ENCODE data around the gene AVP.

Gene AVP, protein sequence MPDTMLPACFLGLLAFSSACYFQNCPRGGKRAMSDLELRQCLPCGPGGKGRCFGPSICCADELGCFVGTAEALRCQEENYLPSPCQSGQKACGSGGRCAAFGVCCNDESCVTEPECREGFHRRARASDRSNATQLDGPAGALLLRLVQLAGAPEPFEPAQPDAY

DNA sequence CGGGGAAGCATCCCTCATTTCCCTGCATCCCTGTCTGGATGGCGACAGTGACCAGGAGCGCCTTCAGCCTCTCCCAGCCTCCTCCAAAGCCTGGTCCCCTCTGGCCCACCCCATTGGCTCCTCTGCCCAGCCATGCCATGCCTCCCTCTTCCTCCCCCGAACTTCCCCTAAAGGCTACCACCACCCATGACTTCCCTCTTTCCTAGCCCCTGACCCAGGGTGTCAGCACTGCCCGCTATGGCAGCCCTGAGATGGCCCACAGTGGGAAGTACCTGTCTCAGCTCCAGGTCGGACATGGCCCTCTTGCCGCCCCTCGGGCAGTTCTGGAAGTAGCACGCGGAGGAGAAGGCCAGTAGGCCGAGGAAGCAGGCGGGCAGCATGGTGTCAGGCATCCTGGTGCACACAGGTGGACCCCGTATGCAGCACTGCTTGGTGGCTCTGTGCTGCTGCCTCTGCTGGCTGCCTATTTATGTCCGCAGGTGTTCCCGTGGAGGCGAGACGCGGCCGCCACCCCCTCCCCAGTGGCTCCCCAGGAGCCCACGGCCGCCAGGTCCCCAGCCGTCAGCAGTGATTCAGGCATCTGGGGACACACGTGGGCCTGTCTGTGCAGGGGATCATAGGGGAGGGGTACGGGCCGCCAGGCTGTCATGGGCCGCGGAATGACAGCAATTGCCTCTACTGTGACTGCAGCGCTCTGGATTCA lies at the start of gene AVP:
Gene AVP (minus strand): TSS at position 442 of the 703 bp plus-strand sequence. CDS start 50 bp downstream, at position 392.
- Histone ChIP-seq H3K36me3 (no peaks in the 10 kb centered on the region), H3K27me3 (ENCODE audit: insufficient read depth, low read depth, severe bottlenecking) (no peaks in the 10 kb centered on the region), H3K9me3 (ENCODE audit: severe bottlenecking) (no peaks in the 10 kb centered on the region), H3K27ac (no peak within 1 kb of the TSS), H3K4me3 (ENCODE audit: low read depth, low read length) (no peak within 1 kb of the TSS)
- DNase-seq: no peak
- TF ChIP-seq, protein P1, sequence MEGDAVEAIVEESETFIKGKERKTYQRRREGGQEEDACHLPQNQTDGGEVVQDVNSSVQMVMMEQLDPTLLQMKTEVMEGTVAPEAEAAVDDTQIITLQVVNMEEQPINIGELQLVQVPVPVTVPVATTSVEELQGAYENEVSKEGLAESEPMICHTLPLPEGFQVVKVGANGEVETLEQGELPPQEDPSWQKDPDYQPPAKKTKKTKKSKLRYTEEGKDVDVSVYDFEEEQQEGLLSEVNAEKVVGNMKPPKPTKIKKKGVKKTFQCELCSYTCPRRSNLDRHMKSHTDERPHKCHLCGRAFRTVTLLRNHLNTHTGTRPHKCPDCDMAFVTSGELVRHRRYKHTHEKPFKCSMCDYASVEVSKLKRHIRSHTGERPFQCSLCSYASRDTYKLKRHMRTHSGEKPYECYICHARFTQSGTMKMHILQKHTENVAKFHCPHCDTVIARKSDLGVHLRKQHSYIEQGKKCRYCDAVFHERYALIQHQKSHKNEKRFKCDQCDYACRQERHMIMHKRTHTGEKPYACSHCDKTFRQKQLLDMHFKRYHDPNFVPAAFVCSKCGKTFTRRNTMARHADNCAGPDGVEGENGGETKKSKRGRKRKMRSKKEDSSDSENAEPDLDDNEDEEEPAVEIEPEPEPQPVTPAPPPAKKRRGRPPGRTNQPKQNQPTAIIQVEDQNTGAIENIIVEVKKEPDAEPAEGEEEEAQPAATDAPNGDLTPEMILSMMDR (IDR thresholded peaks at IDR 0.05; ENCODE audit: low read depth, low read length): no peak

DNA sequence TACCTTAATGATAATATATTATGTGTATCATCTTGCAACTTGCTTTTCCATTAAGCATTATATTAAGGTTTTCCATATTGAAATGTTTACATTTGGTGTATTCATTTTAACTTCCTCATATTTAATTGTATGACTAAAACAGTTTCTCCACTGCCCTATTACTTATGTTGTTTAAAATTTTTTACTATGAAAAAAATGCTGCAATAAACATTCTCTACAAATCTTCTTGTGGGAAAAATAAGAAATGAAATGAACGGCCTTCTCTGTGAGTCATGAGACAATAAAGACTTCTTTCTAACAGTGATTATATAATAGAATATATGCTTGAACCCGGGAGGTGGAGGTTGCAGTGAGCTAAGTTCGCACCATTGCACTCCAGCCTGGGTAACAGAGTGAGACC lies 49.6 kb upstream of the AVP start:
- Histone ChIP-seq H3K4me3 (ENCODE audit: low read depth, low read length) (no peak overlapping the region), H3K27me3 (ENCODE audit: insufficient read depth, low read depth, severe bottlenecking) (no peaks in the 10 kb centered on the region), H3K27ac (no peak overlapping the region), H3K36me3 (no peaks in the 10 kb centered on the region; the same call in 1 of the 2 replicates), H3K9me3 (ENCODE audit: severe bottlenecking) (no peaks in the 10 kb centered on the region)
- TF ChIP-seq, protein P1 (IDR thresholded peaks at IDR 0.05; ENCODE audit: low read depth, low read length): no peak
- no peak for DNase-seq

DNA sequence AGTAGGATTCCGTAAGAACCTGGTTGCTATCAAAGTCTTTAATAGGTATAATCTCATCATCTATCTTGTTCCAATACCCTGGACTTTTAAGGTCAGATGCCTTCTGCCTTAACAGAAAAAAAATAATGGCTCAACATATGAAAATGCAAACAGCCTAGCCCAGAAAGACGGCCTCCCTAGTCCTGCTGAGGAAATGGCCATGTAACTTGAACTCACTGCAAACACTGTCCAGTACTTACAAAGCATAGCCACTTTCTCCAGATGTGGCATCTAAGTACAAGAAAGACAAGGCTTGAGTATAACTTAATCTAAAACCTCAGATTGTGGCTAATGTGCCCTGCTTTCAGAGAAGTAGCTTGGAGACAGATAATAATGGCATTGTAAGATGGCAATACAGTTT lies 48.6 kb upstream of the AVP start:
- no peak for DNase-seq
- TF ChIP-seq, protein P1 (IDR thresholded peaks at IDR 0.05; ENCODE audit: low read depth, low read length): no peak
- H3K27ac ChIP-seq: no peak overlapping the region
- H3K4me3 ChIP-seq (ENCODE audit: low read depth, low read length): no peak overlapping the region
- H3K9me3 ChIP-seq (ENCODE audit: severe bottlenecking): no peaks in the 10 kb centered on the region
- H3K36me3 ChIP-seq: no peaks in the 10 kb centered on the region; the same call in 1 of the 2 replicates
- no peaks in the 10 kb centered on the region for H3K27me3 ChIP-seq (ENCODE audit: insufficient read depth, low read depth, severe bottlenecking)

DNA sequence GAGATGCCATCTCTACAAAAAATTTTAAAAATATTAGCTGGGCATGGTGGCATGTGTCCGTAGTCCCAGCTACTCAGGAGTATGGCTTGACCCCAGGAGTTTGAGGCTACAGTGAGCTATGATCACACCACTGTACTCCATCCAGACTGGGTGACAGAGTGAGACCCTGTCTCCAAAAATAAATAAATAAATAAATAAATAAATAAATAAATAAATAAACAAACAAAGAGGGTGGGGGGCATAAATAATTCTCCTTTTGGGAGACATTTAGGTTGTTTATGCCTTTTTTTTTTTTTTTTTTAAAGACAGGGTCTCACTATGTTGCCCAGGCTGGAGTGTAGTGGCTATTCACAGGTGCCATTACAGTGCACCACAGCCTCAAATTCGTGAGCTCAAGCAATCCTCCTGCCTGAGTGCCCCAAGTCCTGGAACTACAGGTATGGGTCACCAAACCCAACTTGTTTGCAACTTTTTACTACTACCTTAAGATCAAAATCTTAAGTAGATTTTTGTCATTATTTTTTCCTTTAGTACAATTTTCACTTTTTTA lies 45.6 kb upstream of the AVP start:
- H3K9me3 ChIP-seq (ENCODE audit: severe bottlenecking): peaks cover 3% of the 10 kb centered on the region
- H3K4me3 ChIP-seq (ENCODE audit: low read depth, low read length): no peak overlapping the region
- TF ChIP-seq, protein P1 (IDR thresholded peaks at IDR 0.05; ENCODE audit: low read depth, low read length): no peak
- no peaks in the 10 kb centered on the region for H3K36me3 ChIP-seq
- no peaks in the 10 kb centered on the region for H3K27me3 ChIP-seq (ENCODE audit: insufficient read depth, low read depth, severe bottlenecking)
- H3K27ac ChIP-seq: no peak overlapping the region
- no peak for DNase-seq

DNA sequence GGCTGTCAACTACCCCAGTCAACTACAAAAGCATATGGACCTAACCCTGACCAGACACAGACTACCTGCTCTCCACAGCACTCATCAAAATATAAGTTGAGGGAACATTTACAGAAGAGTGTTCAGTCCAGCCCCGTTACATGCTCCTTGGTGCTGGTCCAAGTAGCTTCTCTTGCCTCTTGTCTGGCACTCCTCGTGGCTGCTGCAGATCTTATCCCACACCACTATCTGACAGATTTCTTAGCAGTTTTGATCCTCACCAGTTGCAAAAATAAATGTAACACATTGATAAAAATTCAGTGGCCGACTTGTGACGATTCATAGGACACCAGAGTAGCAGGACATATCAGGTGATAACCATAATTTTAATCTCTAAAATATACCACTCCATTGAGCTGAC lies 44.6 kb upstream of the AVP start:
- DNase-seq: no peak
- TF ChIP-seq, protein P1 (IDR thresholded peaks at IDR 0.05; ENCODE audit: low read depth, low read length): no peak
- Histone ChIP-seq H3K27ac (no peak overlapping the region), H3K27me3 (ENCODE audit: insufficient read depth, low read depth, severe bottlenecking) (no peaks in the 10 kb centered on the region), H3K9me3 (ENCODE audit: severe bottlenecking) (peaks cover 5% of the 10 kb centered on the region), H3K4me3 (ENCODE audit: low read depth, low read length) (no peak overlapping the region), H3K36me3 (no peaks in the 10 kb centered on the region)
